KOPT-K1 (cell line): ENCODE results near the gene BRAT1.
A peak's percentile ranks its signal among the peaks of the same experiment; 100 is the strongest.
"Not testable (repeated sequence)": the region's sequence is repeated elsewhere in the genome, so short reads cannot be mapped to it uniquely, and the experiment has no call there.

ENCODE experiments used
- H3K27ac ChIP-seq: fragments of 200-600 bp; sonication (generic); 2 replicates; pipeline ENCODE4 v1.5.1; 2016; ENCODE audit warnings: antibody characterized with exemption, mild to moderate bottlenecking, low read depth, low read length; ENCODE audit not compliant: poor library complexity, severe bottlenecking
- H3K36me3 ChIP-seq: fragments of 200-600 bp; sonication (generic); 2 replicates; pipeline ENCODE4 v1.5.1; 2017; ENCODE audit warnings: antibody characterized with exemption, mild to moderate bottlenecking, low read length, moderate library complexity; ENCODE audit not compliant: insufficient read depth
- H3K9me3 ChIP-seq: fragments of 200-600 bp; sonication (generic); 2 replicates; pipeline ENCODE4 v1.5.1; 2017; ENCODE audit warnings: antibody characterized with exemption, low read length, mild to moderate bottlenecking; ENCODE audit not compliant: insufficient read depth, poor library complexity, severe bottlenecking

Gene BRAT1

DNA sequence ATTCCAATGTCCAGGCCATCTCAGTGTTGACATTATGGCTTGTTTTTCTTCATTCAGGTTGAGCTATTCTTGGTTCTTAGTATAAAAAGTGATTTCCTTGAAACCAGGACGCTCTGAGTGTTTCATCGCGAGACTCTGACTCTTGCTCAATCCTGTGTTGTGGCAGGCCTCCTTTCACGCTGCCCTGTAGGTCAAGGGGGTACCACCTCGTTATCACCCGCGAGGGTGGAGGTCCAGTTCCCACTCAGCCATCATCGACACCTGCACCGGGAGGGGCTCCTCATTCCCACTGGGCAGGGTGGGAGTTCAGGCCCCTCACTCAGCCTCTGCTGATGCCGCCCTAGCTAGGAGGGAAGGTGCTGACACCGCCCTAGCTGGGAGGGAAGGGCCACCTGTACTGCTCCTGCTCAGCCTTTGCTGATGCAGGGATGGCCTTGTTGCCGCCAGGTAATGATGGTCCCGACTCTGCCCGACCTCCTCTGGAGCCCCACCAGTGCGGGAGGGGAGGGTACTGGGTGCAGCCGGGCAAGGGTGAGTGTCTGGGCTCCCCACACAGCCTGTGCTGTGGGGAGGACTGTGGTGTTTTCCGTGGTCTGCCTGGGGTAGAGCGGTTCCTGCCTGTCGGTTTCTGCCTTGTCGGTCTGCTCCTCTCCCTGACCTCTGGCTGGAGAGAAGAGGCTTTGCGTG lies 19.9 kb upstream of the BRAT1 start:
- Histone ChIP-seq H3K36me3 (no peaks in the 10 kb centered on the region), H3K27ac (no peak overlapping the region), H3K9me3 (no peaks in the 10 kb centered on the region)

DNA sequence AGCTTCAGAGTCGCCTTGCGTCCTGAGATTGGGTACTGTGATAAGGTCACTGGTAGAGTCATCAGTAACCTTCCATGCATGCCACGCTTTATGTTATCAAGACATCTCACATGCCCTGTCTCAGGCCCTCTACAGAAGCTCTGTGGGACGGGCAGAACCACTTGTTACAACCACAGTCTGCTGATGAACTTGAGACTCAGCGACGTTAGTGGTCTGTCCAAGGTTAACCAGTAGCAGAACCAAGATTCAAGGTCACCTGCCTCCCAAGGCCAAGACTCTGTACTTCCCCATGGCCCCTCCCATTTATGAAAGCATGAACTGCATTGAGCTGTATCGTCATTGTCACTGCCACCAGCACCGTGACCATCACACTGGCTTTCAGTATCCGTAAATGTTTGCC lies 18.4 kb upstream of the BRAT1 start:
- H3K36me3 ChIP-seq = no peaks in the 10 kb centered on the region
- no peak overlapping the region for H3K27ac ChIP-seq
- H3K9me3 ChIP-seq = no peaks in the 10 kb centered on the region

DNA sequence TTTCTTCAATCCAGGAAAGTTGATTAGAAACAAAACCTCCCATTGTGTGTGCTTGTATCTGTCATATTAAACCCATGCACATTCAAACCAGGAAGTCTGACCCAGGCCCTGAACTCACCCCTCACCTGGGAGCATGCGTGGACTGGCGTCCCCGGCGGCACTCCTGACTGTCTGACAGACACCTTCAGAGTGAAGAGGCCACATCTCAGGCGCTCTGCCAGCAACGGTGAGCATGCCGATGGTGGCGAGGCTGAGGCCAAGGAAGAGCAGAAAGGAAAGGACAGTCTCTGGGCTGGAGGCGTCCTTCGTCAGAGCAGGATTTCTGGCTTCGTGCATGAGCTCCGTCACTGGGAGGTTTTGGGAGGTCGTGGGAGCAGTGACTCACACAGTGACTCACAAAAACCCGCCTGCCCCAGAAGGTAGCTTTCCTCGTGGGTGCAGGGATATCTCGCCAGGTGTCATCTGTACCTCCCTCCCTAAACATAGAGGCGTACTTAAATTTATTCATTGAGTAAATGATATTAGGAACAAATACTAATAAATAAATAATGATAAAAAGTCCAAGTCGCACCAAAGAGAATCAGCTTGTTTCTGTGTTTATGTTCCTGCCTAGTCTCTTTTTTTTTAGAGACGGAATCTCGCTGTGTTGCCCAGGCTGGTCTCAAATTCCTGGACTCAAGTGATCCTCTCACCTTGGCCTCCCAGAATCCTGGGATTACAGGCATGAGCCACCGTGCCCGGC lies 16.9 kb upstream of the BRAT1 start:
- Histone ChIP-seq H3K36me3 (no peaks in the 10 kb centered on the region), H3K27ac (no peak overlapping the region), H3K9me3 (no peaks in the 10 kb centered on the region)

DNA sequence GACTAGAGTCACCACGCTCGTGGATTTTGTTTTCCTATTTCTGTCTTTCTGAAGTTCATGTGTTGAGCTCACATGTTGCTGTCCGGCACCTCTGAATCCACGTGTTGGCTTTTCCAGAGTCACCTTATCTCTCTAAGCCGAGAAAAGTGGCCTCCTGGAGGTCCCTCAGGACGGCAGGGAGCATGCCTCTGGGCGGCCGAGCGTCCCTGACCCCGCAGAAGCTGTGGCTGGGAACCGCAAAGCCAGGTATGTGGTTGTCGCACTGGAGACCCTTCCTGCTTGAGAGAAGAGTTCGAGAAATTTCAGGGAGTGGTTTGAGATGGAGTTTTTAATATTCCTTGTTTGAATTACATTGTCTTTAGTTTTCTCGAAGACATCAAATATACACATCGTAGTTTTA lies 16.1 kb upstream of the BRAT1 start:
- Histone ChIP-seq H3K9me3 (no peaks in the 10 kb centered on the region), H3K36me3 (no peaks in the 10 kb centered on the region), H3K27ac (no peak overlapping the region)

DNA sequence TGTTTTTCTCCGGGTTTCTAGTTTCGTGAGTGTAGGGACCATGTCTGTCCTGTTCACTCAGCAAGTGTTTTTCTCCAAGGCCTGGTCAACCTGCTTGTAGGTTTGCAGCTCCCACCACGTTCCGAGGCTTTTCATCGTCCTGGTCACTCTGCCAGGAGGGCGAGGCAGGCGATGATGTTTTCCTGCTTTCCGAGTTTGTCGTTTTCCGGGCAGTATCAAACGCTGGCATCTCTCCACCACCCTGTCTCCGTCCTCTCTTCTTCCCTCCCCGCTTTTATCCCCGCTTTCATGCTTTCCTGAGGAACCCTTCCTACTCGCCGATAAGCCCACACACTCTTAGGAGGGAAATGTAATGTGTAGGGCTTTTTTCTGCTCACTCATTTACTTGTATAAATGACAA lies 14.7 kb upstream of the BRAT1 start:
- Histone ChIP-seq H3K36me3 (no peaks in the 10 kb centered on the region), H3K9me3 (no peaks in the 10 kb centered on the region), H3K27ac (no peak overlapping the region)

DNA sequence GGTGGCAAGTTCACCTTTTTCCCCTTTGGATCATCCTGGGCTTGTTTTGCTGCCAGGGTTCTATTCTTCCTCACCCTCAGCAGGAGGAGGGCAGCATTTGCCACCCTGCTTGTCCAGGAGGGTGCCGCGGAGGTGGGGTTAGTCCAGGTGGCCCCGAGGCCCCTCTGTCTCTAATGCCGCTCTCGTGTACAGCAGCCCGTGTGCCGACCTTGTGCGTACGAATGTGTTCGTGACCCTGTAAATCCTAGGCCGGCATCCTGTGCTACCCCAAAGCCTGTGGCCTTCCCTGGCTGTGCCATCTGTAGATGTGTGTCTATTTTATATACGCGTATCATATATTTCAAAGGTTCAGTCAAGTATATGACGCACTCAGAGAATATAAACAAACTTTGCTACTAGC lies 14.1 kb upstream of the BRAT1 start:
- H3K27ac ChIP-seq = no peak overlapping the region

DNA sequence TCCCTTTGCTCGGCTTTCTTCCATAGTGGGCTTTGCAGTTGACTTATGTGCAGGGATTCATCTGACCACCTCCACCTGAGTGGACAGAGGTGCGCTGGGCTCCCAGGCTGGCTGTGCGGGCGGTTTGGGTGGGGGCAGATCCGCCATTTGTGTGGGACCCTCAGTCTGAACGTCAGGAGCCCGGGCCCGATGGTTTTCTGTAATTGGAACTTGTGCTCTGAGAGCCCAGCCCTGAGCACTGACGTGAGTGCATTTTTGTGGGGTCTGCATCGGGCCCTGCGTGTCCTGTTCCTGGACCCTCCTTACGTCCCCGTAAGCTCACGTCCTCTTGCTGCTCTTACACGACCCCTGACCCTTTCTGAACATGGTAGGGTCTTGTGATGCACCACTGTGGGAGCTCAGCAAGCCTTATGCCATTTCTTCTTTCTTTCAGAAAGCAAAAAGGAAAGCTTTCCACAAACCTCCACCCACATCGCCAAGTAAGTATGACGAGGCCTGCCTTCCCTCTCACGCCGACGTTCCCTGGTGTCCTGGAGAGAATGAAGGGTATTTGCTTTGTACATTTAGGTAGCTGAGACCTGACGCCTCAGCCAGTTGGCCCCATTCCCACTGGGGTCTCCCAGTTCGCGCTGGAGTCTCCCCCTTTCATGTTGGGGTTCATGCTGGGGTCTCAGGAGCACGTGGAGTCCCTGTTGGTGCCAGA lies 13.3 kb upstream of the BRAT1 start:
- Histone ChIP-seq H3K36me3 (no peaks in the 10 kb centered on the region), H3K9me3 (no peaks in the 10 kb centered on the region), H3K27ac (no peak overlapping the region)

More for the DNA sequence above, 14.1 kb upstream of the BRAT1 start:
- Histone ChIP-seq H3K36me3 (no peaks in the 10 kb centered on the region), H3K9me3 (no peaks in the 10 kb centered on the region)

DNA sequence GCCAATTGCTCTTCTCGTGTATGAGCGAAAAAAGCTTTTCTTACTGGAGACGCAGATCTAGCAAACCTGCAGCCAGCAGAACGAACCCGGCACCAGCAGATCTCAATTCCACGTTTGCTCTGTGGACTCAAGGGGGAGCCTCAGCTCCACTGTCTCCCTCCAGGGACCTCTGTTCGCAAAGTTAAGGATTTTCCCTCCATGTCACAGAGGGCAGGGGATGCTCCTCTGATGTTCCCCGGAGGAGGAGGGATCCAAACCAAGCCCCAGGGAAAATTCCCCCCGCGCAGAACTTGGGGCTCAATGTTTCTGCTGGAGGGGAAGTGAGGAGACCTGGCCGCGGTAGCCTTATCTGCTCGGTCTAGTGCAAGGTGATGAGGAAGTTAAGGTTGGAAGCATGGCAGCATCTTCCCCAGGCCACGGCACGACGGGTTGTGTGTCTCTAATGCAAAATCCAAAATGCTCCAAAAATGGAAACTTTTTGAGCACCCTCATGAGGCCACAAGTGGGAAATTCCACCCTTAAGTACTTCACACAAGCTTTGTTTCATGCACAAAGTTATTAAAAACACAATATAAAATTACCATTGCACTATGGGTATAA lies 12.5 kb upstream of the BRAT1 start:
- no peak overlapping the region for H3K27ac ChIP-seq
- H3K36me3 ChIP-seq = no peaks in the 10 kb centered on the region
- no peaks in the 10 kb centered on the region for H3K9me3 ChIP-seq

DNA sequence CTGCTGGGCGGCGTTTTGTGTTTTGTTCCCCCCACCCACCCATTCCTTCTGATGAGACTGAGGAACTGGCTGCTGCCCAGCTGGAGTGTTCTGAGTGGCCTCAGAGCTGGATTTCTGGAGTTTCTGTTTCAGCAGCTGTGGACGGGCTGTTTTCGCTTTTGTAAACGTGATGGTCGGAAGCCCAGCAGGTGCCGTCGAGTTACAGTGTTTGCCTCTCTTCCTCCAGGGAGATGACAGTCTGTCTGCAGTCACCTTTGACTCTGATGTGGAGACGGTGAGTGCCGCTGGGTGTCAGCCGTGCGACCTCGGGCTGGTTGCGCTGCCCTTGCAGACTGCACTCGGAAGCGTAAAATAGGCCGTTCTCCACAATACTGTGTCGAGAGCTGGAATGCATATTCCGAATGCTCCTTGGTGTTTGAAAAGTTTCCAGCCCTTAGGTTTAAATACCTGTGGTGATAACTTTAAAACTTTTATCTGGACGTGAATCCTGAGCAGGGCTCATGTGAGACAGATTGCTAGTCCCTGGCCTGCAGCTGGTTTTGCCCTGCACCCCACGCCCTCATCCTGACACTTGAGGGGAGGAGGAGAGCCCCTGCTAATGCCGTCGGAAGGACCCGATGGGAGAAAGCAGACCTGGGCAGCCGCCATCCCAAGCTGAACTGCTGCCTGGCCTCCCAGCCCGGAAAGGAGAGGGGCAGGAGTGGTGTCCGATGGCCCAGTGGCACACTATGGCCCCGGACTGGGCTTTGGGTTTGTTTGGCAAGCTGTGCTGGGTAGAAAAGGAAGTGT lies 11.8 kb upstream of the BRAT1 start:
- no peaks in the 10 kb centered on the region for H3K36me3 ChIP-seq
- H3K27ac ChIP-seq = no peak overlapping the region
- no peaks in the 10 kb centered on the region for H3K9me3 ChIP-seq

DNA sequence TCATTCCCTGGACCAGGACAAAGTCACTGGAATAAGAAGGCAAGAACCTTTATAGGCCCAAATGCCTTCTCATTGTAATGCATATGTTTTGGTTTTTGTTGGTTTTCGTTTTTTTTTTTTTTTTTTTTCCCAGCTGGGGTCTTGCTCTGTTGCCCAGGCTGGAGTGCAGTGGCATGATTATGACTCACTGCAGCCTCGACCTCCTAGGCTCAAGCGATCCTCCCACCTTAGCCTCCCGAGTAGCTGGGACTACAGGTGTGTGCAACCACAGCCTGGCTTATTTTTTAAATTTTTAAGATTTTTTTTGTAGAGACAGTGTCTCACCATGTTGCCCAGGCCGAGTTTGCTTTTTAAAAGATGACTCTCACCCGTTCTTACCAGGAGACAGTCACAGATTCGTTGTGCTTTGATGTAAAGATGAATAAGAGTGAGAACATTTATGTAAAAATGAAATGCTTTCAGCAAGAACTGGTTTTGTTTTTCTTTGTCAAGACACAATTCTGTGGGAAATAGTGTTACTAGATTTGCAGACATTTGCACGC lies 11.1 kb upstream of the BRAT1 start:
- no peaks in the 10 kb centered on the region for H3K9me3 ChIP-seq
- no peaks in the 10 kb centered on the region for H3K36me3 ChIP-seq
- no peak overlapping the region for H3K27ac ChIP-seq

DNA sequence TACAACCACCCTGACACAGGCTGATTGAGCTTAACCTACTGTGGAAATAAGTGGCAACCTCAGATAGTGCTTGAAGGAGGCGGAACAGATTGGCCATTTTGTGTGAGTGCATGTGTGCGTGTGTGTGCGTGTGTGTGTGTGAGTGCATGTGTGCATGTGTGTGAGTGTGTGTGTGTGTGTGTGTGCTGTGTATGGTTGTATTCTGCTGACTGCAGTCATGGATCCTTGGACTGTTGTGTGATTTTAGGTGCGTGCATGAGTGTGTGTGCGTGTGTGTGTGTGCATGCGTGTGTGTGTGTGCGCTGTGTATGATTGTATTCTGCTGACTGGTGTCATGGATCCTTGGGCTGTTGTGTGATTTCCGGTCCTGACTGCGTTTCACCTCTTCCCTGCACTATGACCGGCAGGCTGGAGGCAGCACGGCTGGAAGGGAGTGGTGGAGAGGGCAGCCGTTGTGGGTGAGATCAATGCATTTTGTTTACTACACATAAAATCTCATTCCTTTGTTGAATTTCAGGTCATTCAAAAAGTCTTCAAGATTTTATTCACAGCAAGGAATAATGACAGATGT lies 9.7 kb upstream of the BRAT1 start:
- Histone ChIP-seq H3K9me3 (no peaks in the 10 kb centered on the region), H3K36me3 (no peaks in the 10 kb centered on the region), H3K27ac (no peak overlapping the region)

DNA sequence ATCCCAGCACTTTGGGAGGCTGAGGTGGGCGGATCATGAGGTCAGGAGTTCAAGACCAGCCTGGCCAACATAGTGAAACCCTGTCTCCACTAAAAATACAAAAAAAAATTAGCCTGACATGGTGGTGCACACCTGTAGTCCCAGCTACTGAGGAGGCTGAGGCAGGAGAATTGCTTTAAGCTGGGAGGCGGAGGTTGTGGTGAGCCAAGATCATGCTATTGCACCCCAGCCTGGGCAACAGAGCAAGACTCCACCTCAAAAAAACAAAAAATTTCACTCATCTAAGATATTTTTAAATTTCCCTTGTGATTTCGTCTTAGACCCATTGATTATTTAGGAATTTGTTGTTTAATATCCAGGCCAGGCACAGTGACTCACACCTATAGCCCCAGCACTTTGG lies 8.6 kb upstream of the BRAT1 start:
- not testable (repeated sequence) for H3K27ac ChIP-seq, H3K9me3 ChIP-seq, H3K36me3 ChIP-seq

DNA sequence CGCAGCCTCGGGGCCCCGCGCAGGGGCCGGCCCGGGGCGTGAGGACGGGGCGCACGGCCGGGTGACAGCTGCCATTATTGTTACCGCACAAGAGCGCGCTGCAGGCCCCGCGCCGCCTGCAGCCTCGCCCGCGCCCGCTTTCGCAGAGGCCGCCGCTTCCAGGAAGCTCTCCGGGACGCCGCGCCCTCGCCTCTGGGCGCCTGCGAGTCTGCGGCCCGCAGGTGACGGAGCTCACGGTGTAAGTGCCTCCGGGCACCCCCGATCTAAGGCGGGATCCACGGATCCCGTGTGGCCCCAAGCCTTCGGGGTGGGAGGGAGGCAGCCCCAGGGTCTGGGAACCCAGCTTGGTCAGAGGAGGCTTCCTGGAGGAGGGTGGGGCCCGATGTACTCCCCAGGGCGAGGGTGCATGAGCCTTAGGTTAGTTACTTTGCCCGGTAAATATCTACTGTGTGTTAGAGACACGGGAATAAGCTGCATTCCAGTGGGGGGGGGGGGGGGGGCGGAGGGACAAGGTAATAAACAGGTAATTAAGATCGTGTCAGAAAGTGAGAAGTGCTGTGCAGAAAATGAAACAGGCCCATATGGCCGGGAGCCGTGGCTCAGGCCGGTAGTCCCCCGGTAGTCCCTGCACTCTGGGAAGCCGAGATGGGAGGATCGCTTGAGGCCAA lies 4.1 kb upstream of the BRAT1 start:
- Histone ChIP-seq H3K36me3 (no peaks in the 10 kb centered on the region), H3K9me3 (no peaks in the 10 kb centered on the region), H3K27ac (peak overlapping the region; percentile 48)
